HL-60 (cell line): ENCODE data around the gene CDH23.

ENCODE experiments used
- GABPA ChIP-seq: IDR thresholded peaks from 2 replicates; pipeline ENCODE4 v1.6.1; 2012; ENCODE audit warnings: low read depth
- POLR2AphosphoS5 ChIP-seq: IDR thresholded peaks from 2 replicates; pipeline ENCODE4 v1.6.1; 2012; ENCODE audit warnings: low read depth
- REST ChIP-seq: IDR thresholded peaks from 2 replicates; pipeline ENCODE4 v1.6.1; 2012; ENCODE audit warnings: low read depth; ENCODE audit not compliant: insufficient replicate concordance
- TF ChIP-seq, protein P1 (sequence below): IDR thresholded peaks from one replicate; pipeline ENCODE4 v1.5.1; 2011; ENCODE audit warnings: low read length, control low read depth, inconsistent platforms; ENCODE audit not compliant: insufficient read depth

DNA sequence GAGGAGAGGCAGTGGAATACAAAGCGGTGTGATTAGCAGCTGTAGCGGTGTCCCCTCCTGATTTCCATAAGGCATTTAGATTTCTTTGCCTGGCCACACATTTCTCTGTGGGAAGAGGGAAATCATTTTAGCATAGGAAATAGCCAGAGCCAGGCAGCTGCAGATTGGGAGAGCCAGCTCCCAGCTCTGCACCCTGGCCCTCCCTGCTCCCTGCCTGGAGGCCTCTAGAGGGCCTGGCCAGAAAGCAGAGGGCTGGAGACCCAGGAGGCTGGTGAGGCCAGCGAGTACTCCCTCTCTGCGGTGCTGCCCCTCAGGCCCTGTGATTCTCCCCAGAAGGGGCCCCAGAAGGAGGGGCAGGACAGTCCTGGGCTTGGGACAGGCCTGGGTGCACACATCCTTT lies 237.2 kb downstream of the CDH23 start:
- TF ChIP-seq, protein P1, sequence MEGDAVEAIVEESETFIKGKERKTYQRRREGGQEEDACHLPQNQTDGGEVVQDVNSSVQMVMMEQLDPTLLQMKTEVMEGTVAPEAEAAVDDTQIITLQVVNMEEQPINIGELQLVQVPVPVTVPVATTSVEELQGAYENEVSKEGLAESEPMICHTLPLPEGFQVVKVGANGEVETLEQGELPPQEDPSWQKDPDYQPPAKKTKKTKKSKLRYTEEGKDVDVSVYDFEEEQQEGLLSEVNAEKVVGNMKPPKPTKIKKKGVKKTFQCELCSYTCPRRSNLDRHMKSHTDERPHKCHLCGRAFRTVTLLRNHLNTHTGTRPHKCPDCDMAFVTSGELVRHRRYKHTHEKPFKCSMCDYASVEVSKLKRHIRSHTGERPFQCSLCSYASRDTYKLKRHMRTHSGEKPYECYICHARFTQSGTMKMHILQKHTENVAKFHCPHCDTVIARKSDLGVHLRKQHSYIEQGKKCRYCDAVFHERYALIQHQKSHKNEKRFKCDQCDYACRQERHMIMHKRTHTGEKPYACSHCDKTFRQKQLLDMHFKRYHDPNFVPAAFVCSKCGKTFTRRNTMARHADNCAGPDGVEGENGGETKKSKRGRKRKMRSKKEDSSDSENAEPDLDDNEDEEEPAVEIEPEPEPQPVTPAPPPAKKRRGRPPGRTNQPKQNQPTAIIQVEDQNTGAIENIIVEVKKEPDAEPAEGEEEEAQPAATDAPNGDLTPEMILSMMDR = no peak
- no peak for TF ChIP-seq GABPA
- TF ChIP-seq REST = no peak
- no peak for TF ChIP-seq POLR2AphosphoS5
